ENCODE results near the gene SERTAD1. TPM values are rescaled to one million over a fixed set of nuclear protein-coding genes. Genes with fewer than 3 reads are reported as not detected.
A peak's percentile ranks its signal among the peaks of the same experiment; 100 is the strongest.

The SERTAD1 gene
- total and polyA plus RNA-seq, 4 experiments from 2014 or later = 5.4 to 11.3 (median 10.6) TPM

- DNase-seq = no peak
- H3K27ac ChIP-seq (ENCODE audit: low read depth, low read length) = no peak overlapping the region
- no peaks in the 10 kb centered on the region for H3K9me3 ChIP-seq (ENCODE audit: control insufficient read depth in 1 of 2, low read length in 2 of 2)
- H3K27me3 ChIP-seq (ENCODE audit: insufficient read depth, low read length) = no peaks in the 10 kb centered on the region
- H3K4me1 Mint-ChIP-seq = peaks cover 8 to 15% (median 12%) of the 10 kb centered on the region in 4 donors
- H3K36me3 ChIP-seq (ENCODE audit: insufficient read depth, low read length) = no peaks in the 10 kb centered on the region
- no peak overlapping the region for H3K27ac Mint-ChIP-seq
- H3K36me3 Mint-ChIP-seq = peaks cover 0 to 2% of the 10 kb centered on the region in 2 donors
- no peak overlapping the region for H3K4me3 ChIP-seq (ENCODE audit: low read length in 2 of 2)
- no peaks in the 10 kb centered on the region for H3K4me1 ChIP-seq (ENCODE audit: insufficient read depth, low read length)
- no peak overlapping the region for H3K4me3 Mint-ChIP-seq
- intact Hi-C loops (cut with micrococcal nuclease) = no loop called here
- POLR2A ChIA-PET (ENCODE audit: partially characterized antibody) = no interaction called here
- CTCF ChIA-PET (ENCODE audit: partially characterized antibody) = no interaction called here
- no peaks in the 10 kb centered on the region for H3K9me3 Mint-ChIP-seq
- no peaks in the 10 kb centered on the region for H3K27me3 Mint-ChIP-seq
Measured at GRCh38 chr19:40396886-40397567, 28.8 kb downstream of the SERTAD1 start.

GRCh38 chr19:40395956-40396355 is 29.8 kb downstream of the SERTAD1 start:
- no peaks in the 10 kb centered on the region for H3K27me3 Mint-ChIP-seq
- peaks cover 0 to 2% of the 10 kb centered on the region in 2 donors for H3K36me3 Mint-ChIP-seq
- H3K27ac Mint-ChIP-seq = no peak overlapping the region
- intact Hi-C loops (cut with micrococcal nuclease) = no loop called here
- CTCF ChIA-PET (ENCODE audit: partially characterized antibody) = no interaction called here
- no peaks in the 10 kb centered on the region for H3K4me1 ChIP-seq (ENCODE audit: insufficient read depth, low read length)
- no peaks in the 10 kb centered on the region for H3K9me3 Mint-ChIP-seq
- POLR2A ChIA-PET (ENCODE audit: partially characterized antibody) = interaction anchor here (1.3 kb wide), 1 partner anchor 8 kb away, joined by 6 read pairs; no protein-coding TSS in a partner anchor
- no peaks in the 10 kb centered on the region for H3K9me3 ChIP-seq (ENCODE audit: control insufficient read depth in 1 of 2, low read length in 2 of 2)
- no peak overlapping the region for H3K4me3 ChIP-seq (ENCODE audit: low read length in 2 of 2)
- H3K36me3 ChIP-seq (ENCODE audit: insufficient read depth, low read length) = no peaks in the 10 kb centered on the region
- H3K27me3 ChIP-seq (ENCODE audit: insufficient read depth, low read length) = no peaks in the 10 kb centered on the region
- no peak for DNase-seq
- no peak overlapping the region for H3K4me3 Mint-ChIP-seq
- H3K27ac ChIP-seq (ENCODE audit: low read depth, low read length) = no peak overlapping the region
- peaks cover 5 to 15% (median 10%) of the 10 kb centered on the region in 4 donors for H3K4me1 Mint-ChIP-seq

DNA sequence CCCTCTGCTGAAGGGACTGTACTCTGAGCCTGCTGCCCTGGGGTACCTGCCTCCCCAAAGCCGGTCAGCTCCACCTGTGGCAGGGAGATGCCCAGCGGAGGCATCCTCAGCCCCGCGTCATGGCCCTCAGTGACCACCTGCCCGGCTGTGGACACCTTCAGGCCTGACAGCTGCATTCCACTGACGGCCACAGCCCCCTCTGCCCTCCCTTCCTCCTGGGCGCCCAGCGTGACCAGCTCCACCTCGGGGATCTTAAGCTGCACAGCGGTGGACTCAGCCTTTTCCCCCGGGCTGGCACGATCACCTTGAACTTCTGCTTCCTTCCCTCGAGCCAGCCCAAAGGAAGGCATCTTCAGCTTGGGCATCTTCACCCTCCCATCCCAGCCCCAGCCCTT is 31.0 kb downstream of the SERTAD1 start:
- intact Hi-C loops (cut with micrococcal nuclease) = no loop called here
- ChIA-PET CTCF (ENCODE audit: partially characterized antibody) (no interaction called here), POLR2A (ENCODE audit: partially characterized antibody) (interaction anchor here (1.3 kb wide), 1 partner anchor 9 kb away, joined by 6 read pairs; no protein-coding TSS in a partner anchor)
- Mint-ChIP-seq H3K36me3 (peaks cover 0 to 2% of the 10 kb centered on the region in 2 donors), H3K4me3 (no peak overlapping the region), H3K27ac (no peak overlapping the region), H3K9me3 (no peaks in the 10 kb centered on the region), H3K27me3 (no peaks in the 10 kb centered on the region), H3K4me1 (peaks cover 5 to 11% (median 8%) of the 10 kb centered on the region in 4 donors)
- Histone ChIP-seq H3K9me3 (ENCODE audit: control insufficient read depth in 1 of 2, low read length in 2 of 2) (no peaks in the 10 kb centered on the region), H3K4me3 (ENCODE audit: low read length in 2 of 2) (no peak overlapping the region), H3K36me3 (ENCODE audit: insufficient read depth, low read length) (no peaks in the 10 kb centered on the region), H3K4me1 (ENCODE audit: insufficient read depth, low read length) (no peaks in the 10 kb centered on the region), H3K27me3 (ENCODE audit: insufficient read depth, low read length) (no peaks in the 10 kb centered on the region), H3K27ac (ENCODE audit: low read depth, low read length) (no peak overlapping the region)
- no peak for DNase-seq

- Mint-ChIP-seq H3K27me3 (no peaks in the 10 kb centered on the region), H3K36me3 (peaks cover 0 to 2% of the 10 kb centered on the region in 2 donors), H3K9me3 (no peaks in the 10 kb centered on the region), H3K4me3 (no peak overlapping the region), H3K27ac (peak overlapping the region in 2 of 7 donors; percentile 62 to 64), H3K4me1 (peaks cover 3 to 6% (median 4%) of the 10 kb centered on the region in 4 donors)
- H3K9me3 ChIP-seq (ENCODE audit: control insufficient read depth in 1 of 2, low read length in 2 of 2) = no peaks in the 10 kb centered on the region
- DNase-seq = no peak
- ChIA-PET CTCF (ENCODE audit: partially characterized antibody) (interaction anchor here (0.7 kb wide), 1 partner anchor 26 kb away, joined by 3 read pairs; no protein-coding TSS in a partner anchor), POLR2A (ENCODE audit: partially characterized antibody) (no interaction called here)
- no peaks in the 10 kb centered on the region for H3K27me3 ChIP-seq (ENCODE audit: insufficient read depth, low read length)
- H3K4me3 ChIP-seq (ENCODE audit: low read length in 2 of 2) = no peak overlapping the region
- intact Hi-C loops (cut with micrococcal nuclease) = no loop called here
- H3K36me3 ChIP-seq (ENCODE audit: insufficient read depth, low read length) = no peaks in the 10 kb centered on the region
- H3K4me1 ChIP-seq (ENCODE audit: insufficient read depth, low read length) = no peaks in the 10 kb centered on the region
- H3K27ac ChIP-seq (ENCODE audit: low read depth, low read length) = no peak overlapping the region
Measured at GRCh38 chr19:40393894-40394815, 31.6 kb downstream of the SERTAD1 start.

DNA sequence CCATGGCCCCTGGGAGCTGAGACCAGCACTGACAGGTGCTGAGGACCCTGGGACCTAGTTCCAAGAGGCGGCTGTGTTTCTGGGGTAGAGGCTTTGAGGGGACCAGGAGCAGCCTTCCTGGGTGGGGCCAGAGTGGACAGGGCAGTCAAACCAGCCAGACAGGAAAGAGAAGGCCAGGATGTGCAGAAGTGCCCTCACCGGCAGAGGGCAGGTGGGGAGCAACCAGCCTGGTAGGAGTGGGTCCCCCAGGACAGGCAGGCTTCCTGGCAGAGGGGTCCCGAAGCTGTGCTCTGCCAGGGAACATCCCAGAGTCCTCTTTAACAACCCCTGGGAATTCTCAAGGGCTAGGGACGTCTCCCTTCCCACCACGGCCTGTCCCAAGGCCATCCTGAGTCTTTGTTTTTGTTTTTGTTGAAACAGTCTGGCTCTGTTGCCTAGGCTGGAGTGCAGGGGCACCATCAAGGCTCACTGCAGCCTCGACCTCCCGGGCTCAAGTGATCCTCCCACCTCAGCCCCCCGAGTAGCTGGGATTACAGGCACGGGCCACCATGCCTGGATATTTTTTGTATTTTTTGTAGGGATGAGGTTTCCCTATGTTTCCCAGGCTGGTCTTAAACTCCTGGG is 32.8 kb downstream of the SERTAD1 start:
- H3K4me3 Mint-ChIP-seq = no peak overlapping the region
- H3K4me1 Mint-ChIP-seq = no peaks in the 10 kb centered on the region
- Histone ChIP-seq H3K4me3 (ENCODE audit: low read length in 2 of 2) (no peak overlapping the region), H3K27ac (ENCODE audit: low read depth, low read length) (no peak overlapping the region), H3K27me3 (ENCODE audit: insufficient read depth, low read length) (no peaks in the 10 kb centered on the region), H3K9me3 (ENCODE audit: control insufficient read depth in 1 of 2, low read length in 2 of 2) (no peaks in the 10 kb centered on the region), H3K4me1 (ENCODE audit: insufficient read depth, low read length) (no peaks in the 10 kb centered on the region), H3K36me3 (ENCODE audit: insufficient read depth, low read length) (no peaks in the 10 kb centered on the region)
- ChIA-PET CTCF (ENCODE audit: partially characterized antibody) (no interaction called here), POLR2A (ENCODE audit: partially characterized antibody) (no interaction called here)
- no peaks in the 10 kb centered on the region for H3K27me3 Mint-ChIP-seq
- no peaks in the 10 kb centered on the region for H3K9me3 Mint-ChIP-seq
- no peak for DNase-seq
- no peak overlapping the region for H3K27ac Mint-ChIP-seq
- H3K36me3 Mint-ChIP-seq = no peaks in the 10 kb centered on the region
- intact Hi-C loops (cut with micrococcal nuclease) = no loop called here

- no peaks in the 10 kb centered on the region for H3K36me3 Mint-ChIP-seq
- ChIA-PET CTCF (ENCODE audit: partially characterized antibody) (no interaction called here), POLR2A (ENCODE audit: partially characterized antibody) (no interaction called here)
- H3K9me3 Mint-ChIP-seq = no peaks in the 10 kb centered on the region
- H3K4me3 ChIP-seq (ENCODE audit: low read length in 2 of 2) = no peak overlapping the region
- intact Hi-C loops (cut with micrococcal nuclease) = no loop called here
- no peaks in the 10 kb centered on the region for H3K36me3 ChIP-seq (ENCODE audit: insufficient read depth, low read length)
- H3K27me3 Mint-ChIP-seq = no peaks in the 10 kb centered on the region
- H3K9me3 ChIP-seq (ENCODE audit: control insufficient read depth in 1 of 2, low read length in 2 of 2) = no peaks in the 10 kb centered on the region
- H3K4me3 Mint-ChIP-seq = no peak overlapping the region
- no peaks in the 10 kb centered on the region for H3K4me1 ChIP-seq (ENCODE audit: insufficient read depth, low read length)
- H3K27me3 ChIP-seq (ENCODE audit: insufficient read depth, low read length) = no peaks in the 10 kb centered on the region
- H3K27ac Mint-ChIP-seq = no peak overlapping the region
- H3K27ac ChIP-seq (ENCODE audit: low read depth, low read length) = no peak overlapping the region
- DNase-seq = no peak
- H3K4me1 Mint-ChIP-seq = no peaks in the 10 kb centered on the region
Measured at GRCh38 chr19:40392123-40392522, 33.7 kb downstream of the SERTAD1 start.

DNA sequence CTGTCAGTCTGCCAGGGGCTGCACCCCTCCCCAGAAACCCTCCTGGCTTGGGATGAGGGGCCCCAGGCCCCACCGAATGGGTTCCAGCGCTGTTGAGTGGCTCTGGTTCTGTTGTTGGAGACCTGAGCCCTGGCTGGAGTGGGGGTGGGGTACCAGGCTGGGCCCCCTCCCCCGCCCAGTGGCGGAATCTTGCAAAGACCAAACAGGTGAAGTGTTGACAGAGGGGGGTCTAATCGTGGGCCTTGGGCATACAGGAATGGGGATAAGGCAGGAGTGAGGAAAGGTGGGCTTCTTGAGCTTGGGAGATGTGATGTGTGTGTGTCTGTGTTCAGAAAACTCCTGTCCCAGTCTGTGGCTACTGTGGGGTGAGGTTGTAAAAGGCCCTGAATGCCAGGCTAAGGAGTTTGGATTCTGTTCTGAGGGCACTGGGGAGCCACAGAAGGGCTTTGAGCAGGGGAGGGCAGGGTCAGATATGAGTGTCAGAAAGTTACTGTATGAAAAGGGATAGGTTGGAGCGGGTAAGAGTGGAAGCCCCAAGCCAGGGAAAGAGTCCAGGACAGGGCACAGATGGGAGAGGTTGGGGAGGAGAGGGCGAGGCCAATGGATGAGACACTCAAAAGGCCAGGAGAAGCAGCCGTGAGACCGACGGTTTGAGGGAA is 35.6 kb downstream of the SERTAD1 start, which contains the start of gene HIPK4:
HIPK4 (minus strand) TSS at position 98 of the 659 bp plus-strand sequence. CDS start 279 bp downstream, outside the sequence.
- no peak within 1 kb of the TSS for H3K4me3 Mint-ChIP-seq
- intact Hi-C loops (cut with micrococcal nuclease) = no loop called here

More for the DNA sequence above, 35.6 kb downstream of the SERTAD1 start, which contains the start of gene HIPK4:
- peak within 1 kb of the TSS in 1 of 7 donors; percentile 25 for H3K27ac Mint-ChIP-seq
- POLR2A ChIA-PET (ENCODE audit: partially characterized antibody) = no interaction called here
- H3K36me3 Mint-ChIP-seq = no peaks in the 10 kb centered on the region
- no peaks in the 10 kb centered on the region for H3K4me1 Mint-ChIP-seq
- CTCF ChIA-PET (ENCODE audit: partially characterized antibody) = interaction anchor here (1.0 kb wide), 1 partner anchor 85 kb away, joined by 3 read pairs; no protein-coding TSS in a partner anchor
- Histone ChIP-seq H3K27ac (ENCODE audit: low read depth, low read length) (no peak within 1 kb of the TSS), H3K36me3 (ENCODE audit: insufficient read depth, low read length) (no peaks in the 10 kb centered on the region), H3K4me1 (ENCODE audit: insufficient read depth, low read length) (no peaks in the 10 kb centered on the region), H3K4me3 (ENCODE audit: low read length in 2 of 2) (no peak within 1 kb of the TSS), H3K9me3 (ENCODE audit: control insufficient read depth in 1 of 2, low read length in 2 of 2) (no peaks in the 10 kb centered on the region), H3K27me3 (ENCODE audit: insufficient read depth, low read length) (no peaks in the 10 kb centered on the region)
- no peaks in the 10 kb centered on the region for H3K9me3 Mint-ChIP-seq
- no peak for DNase-seq
- no peaks in the 10 kb centered on the region for H3K27me3 Mint-ChIP-seq
